Measurements from ENCODE around the gene ZNF280A.

The ZNF280A gene

DNA sequence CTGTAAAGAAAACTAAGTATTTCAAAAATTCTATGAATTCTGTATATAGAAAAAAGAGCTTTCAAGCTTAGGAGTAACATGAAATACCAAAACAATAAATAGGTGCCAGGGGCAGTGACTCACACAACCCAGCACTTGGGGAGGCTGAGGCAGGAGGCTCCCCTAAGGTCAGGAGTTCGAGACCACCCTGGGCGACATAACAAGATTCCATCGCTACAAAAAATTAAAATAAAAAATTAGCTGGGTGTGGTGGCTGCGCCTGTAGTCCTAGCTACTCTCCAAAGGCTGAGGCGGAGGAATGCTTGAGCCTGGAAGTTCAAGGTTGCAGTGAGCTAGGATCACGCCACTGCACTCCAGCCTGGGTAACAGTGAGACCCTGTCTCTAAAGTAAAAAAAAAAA lies 33.0 kb downstream of the ZNF280A start:
- no peak for ATAC-seq
- TF ChIP-seq SNAI2 (CRISPR knock-in tag; IDR thresholded peaks at IDR 0.05) (no peak), ESRRG (CRISPR knock-in tag; IDR thresholded peaks at IDR 0.05) (no peak), OSR1 (CRISPR knock-in tag; IDR thresholded peaks at IDR 0.05) (no peak), TCF4 (CRISPR knock-in tag; IDR thresholded peaks at IDR 0.05; ENCODE audit: borderline replicate concordance) (no peak), ZNF8 (CRISPR knock-in tag; IDR thresholded peaks at IDR 0.05) (no peak), ZNF565 (CRISPR knock-in tag; conservative IDR thresholded peaks at IDR 0.05; ENCODE audit: low read depth) (no peak), ZFP3 (CRISPR knock-in tag; IDR thresholded peaks at IDR 0.05) (no peak), BACH2 (CRISPR knock-in tag; IDR thresholded peaks at IDR 0.05; ENCODE audit: borderline replicate concordance) (no peak), ZNF70 (CRISPR knock-in tag; IDR thresholded peaks at IDR 0.05) (no peak), TOX (CRISPR knock-in tag; IDR thresholded peaks at IDR 0.05; ENCODE audit: borderline replicate concordance) (no peak)
- TF ChIP-seq, protein P1, sequence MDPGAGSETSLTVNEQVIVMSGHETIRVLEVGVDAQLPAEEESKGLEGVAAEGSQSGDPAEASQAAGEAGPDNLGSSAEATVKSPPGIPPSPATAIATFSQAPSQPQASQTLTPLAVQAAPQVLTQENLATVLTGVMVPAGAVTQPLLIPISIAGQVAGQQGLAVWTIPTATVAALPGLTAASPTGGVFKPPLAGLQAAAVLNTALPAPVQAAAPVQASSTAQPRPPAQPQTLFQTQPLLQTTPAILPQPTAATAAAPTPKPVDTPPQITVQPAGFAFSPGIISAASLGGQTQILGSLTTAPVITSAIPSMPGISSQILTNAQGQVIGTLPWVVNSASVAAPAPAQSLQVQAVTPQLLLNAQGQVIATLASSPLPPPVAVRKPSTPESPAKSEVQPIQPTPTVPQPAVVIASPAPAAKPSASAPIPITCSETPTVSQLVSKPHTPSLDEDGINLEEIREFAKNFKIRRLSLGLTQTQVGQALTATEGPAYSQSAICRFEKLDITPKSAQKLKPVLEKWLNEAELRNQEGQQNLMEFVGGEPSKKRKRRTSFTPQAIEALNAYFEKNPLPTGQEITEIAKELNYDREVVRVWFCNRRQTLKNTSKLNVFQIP (CRISPR knock-in tag; IDR thresholded peaks at IDR 0.05; ENCODE audit: borderline replicate concordance, low read depth): no peak
- TF ChIP-seq, protein P2, sequence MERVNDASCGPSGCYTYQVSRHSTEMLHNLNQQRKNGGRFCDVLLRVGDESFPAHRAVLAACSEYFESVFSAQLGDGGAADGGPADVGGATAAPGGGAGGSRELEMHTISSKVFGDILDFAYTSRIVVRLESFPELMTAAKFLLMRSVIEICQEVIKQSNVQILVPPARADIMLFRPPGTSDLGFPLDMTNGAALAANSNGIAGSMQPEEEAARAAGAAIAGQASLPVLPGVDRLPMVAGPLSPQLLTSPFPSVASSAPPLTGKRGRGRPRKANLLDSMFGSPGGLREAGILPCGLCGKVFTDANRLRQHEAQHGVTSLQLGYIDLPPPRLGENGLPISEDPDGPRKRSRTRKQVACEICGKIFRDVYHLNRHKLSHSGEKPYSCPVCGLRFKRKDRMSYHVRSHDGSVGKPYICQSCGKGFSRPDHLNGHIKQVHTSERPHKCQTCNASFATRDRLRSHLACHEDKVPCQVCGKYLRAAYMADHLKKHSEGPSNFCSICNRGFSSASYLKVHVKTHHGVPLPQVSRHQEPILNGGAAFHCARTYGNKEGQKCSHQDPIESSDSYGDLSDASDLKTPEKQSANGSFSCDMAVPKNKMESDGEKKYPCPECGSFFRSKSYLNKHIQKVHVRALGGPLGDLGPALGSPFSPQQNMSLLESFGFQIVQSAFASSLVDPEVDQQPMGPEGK (CRISPR knock-in tag; IDR thresholded peaks at IDR 0.05; ENCODE audit: borderline replicate concordance): no peak

DNA sequence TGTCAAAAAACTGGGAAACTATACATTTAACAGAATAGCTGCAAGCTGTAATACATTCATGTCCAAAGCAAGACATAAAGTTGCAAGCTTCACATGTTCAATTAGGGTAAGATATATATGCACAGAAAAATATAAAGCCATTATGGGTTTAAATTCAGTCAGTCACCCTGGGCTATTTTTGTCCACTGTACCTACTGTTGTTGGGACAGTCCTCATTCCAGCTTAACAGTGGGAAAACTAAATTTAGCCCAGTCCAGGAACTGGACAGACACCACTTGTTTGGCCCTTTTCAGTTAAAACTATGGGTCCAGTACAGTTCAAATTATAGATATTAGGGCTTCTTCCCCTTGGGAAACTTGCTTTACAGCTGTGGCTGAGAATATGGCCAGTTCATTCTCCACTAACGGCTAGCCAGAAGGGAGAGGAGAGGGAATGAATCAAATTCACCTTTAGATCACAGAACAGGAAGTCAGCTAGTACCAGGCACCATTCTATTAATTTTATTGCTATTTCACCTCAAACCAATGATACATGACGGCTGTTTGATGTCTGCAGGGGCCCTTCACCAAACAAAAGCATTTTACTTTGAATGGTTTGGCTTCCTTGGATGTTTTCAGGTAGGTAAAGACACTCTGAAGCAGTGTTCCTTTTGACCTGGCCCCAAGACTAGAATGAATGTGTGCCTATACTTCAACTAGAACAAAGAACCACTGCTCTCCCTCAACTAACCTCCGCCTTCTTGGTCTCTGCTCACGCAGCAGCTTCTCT lies 33.8 kb downstream of the ZNF280A start:
- TF ChIP-seq PPARA (CRISPR knock-in tag; IDR thresholded peaks at IDR 0.05; ENCODE audit: borderline replicate concordance) (no peak), TCF4 (CRISPR knock-in tag; IDR thresholded peaks at IDR 0.05; ENCODE audit: borderline replicate concordance) (no peak), ZFP3 (CRISPR knock-in tag; IDR thresholded peaks at IDR 0.05) (no peak), ZNF70 (CRISPR knock-in tag; IDR thresholded peaks at IDR 0.05) (no peak), CSDC2 (CRISPR knock-in tag; IDR thresholded peaks at IDR 0.05) (no peak), BACH2 (CRISPR knock-in tag; IDR thresholded peaks at IDR 0.05; ENCODE audit: borderline replicate concordance) (no peak), ZNF8 (CRISPR knock-in tag; IDR thresholded peaks at IDR 0.05) (no peak), TOX (CRISPR knock-in tag; IDR thresholded peaks at IDR 0.05; ENCODE audit: borderline replicate concordance) (no peak), OSR1 (CRISPR knock-in tag; IDR thresholded peaks at IDR 0.05) (no peak), ZC3H10 (CRISPR knock-in tag; IDR thresholded peaks at IDR 0.05) (no peak), SNAI2 (CRISPR knock-in tag; IDR thresholded peaks at IDR 0.05) (no peak)
- TF ChIP-seq, protein P1 (CRISPR knock-in tag; IDR thresholded peaks at IDR 0.05; ENCODE audit: borderline replicate concordance, low read depth): no peak
- TF ChIP-seq, protein P3, sequence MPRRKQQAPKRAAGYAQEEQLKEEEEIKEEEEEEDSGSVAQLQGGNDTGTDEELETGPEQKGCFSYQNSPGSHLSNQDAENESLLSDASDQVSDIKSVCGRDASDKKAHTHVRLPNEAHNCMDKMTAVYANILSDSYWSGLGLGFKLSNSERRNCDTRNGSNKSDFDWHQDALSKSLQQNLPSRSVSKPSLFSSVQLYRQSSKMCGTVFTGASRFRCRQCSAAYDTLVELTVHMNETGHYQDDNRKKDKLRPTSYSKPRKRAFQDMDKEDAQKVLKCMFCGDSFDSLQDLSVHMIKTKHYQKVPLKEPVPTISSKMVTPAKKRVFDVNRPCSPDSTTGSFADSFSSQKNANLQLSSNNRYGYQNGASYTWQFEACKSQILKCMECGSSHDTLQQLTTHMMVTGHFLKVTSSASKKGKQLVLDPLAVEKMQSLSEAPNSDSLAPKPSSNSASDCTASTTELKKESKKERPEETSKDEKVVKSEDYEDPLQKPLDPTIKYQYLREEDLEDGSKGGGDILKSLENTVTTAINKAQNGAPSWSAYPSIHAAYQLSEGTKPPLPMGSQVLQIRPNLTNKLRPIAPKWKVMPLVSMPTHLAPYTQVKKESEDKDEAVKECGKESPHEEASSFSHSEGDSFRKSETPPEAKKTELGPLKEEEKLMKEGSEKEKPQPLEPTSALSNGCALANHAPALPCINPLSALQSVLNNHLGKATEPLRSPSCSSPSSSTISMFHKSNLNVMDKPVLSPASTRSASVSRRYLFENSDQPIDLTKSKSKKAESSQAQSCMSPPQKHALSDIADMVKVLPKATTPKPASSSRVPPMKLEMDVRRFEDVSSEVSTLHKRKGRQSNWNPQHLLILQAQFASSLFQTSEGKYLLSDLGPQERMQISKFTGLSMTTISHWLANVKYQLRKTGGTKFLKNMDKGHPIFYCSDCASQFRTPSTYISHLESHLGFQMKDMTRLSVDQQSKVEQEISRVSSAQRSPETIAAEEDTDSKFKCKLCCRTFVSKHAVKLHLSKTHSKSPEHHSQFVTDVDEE (CRISPR knock-in tag; IDR thresholded peaks at IDR 0.05): no peak
- no peak for ATAC-seq

DNA sequence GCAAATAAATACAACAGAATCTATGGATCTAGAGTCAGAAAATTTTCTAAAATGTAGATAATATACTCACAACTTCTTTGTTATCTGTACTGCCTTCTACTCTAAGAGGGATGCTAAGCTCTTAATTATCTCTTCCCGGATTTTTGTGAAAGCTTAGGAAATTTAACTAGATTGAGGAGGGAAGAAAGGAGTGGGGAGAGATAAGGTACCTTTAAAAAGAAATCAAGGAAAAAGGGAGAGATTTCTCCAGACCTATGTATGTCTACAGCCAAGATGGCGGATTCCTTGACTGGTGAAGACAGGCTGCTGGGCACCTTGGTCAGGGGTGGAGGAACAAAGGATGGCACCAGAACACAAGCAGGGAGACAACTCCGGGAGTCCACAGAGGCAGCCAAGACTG lies 34.5 kb downstream of the ZNF280A start:
- ATAC-seq: no peak
- TF ChIP-seq OSR1 (CRISPR knock-in tag; IDR thresholded peaks at IDR 0.05) (no peak), RARB (CRISPR knock-in tag; IDR thresholded peaks at IDR 0.05) (no peak), ZC3H10 (CRISPR knock-in tag; IDR thresholded peaks at IDR 0.05) (no peak), TCF4 (CRISPR knock-in tag; IDR thresholded peaks at IDR 0.05; ENCODE audit: borderline replicate concordance) (no peak), CSDC2 (CRISPR knock-in tag; IDR thresholded peaks at IDR 0.05) (no peak), ZNF565 (CRISPR knock-in tag; conservative IDR thresholded peaks at IDR 0.05; ENCODE audit: low read depth) (no peak), ESRRG (CRISPR knock-in tag; IDR thresholded peaks at IDR 0.05) (no peak), ZFP30 (CRISPR knock-in tag; IDR thresholded peaks at IDR 0.05) (no peak), GLIS3 (CRISPR knock-in tag; IDR thresholded peaks at IDR 0.05) (no peak)
- TF ChIP-seq, protein P4, sequence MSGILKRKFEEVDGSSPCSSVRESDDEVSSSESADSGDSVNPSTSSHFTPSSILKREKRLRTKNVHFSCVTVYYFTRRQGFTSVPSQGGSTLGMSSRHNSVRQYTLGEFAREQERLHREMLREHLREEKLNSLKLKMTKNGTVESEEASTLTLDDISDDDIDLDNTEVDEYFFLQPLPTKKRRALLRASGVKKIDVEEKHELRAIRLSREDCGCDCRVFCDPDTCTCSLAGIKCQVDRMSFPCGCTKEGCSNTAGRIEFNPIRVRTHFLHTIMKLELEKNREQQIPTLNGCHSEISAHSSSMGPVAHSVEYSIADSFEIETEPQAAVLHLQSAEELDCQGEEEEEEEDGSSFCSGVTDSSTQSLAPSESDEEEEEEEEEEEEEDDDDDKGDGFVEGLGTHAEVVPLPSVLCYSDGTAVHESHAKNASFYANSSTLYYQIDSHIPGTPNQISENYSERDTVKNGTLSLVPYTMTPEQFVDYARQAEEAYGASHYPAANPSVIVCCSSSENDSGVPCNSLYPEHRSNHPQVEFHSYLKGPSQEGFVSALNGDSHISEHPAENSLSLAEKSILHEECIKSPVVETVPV (CRISPR knock-in tag; IDR thresholded peaks at IDR 0.05): no peak
- TF ChIP-seq, protein P2 (CRISPR knock-in tag; IDR thresholded peaks at IDR 0.05; ENCODE audit: borderline replicate concordance): no peak
- TF ChIP-seq, protein P5, sequence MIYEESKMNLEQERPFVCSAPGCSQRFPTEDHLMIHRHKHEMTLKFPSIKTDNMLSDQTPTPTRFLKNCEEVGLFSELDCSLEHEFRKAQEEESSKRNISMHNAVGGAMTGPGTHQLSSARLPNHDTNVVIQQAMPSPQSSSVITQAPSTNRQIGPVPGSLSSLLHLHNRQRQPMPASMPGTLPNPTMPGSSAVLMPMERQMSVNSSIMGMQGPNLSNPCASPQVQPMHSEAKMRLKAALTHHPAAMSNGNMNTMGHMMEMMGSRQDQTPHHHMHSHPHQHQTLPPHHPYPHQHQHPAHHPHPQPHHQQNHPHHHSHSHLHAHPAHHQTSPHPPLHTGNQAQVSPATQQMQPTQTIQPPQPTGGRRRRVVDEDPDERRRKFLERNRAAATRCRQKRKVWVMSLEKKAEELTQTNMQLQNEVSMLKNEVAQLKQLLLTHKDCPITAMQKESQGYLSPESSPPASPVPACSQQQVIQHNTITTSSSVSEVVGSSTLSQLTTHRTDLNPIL (CRISPR knock-in tag; IDR thresholded peaks at IDR 0.05; ENCODE audit: low read depth): no peak

Data from SK-N-SH treated with all-trans-retinoic acid at 6 μM for 48 hours (cell line).